GM20000 (cell line): Measurements from ENCODE around the gene NR2F1-AS1.

ENCODE experiments used
- DNase-seq: peaks from one replicate; pipeline ENCODE4 v3.0.0; 2012; ENCODE audit warnings: low spot score
- CTCF ChIP-seq: IDR thresholded peaks from 2 replicates; pipeline ENCODE4 v1.5.1; 2012; ENCODE audit warnings: mild to moderate bottlenecking, control low read depth; ENCODE audit errors: extremely low read depth, missing control alignments

The NR2F1-AS1 gene

GRCh38 chr5:93427316-93427715, 153.7 kb downstream of the NR2F1-AS1 start:
- no peak for DNase-seq
- TF ChIP-seq CTCF, result no peak

GRCh38 chr5:93425096-93425495, 155.9 kb downstream of the NR2F1-AS1 start:
- no peak for TF ChIP-seq CTCF

GRCh38 chr5:93423300-93423699, 157.7 kb downstream of the NR2F1-AS1 start:
- TF ChIP-seq CTCF, result no peak

More at GRCh38 chr5:93425096-93425495, 155.9 kb downstream of the NR2F1-AS1 start:
- DNase-seq, result no peak

GRCh38 chr5:93422652-93423280, 158.3 kb downstream of the NR2F1-AS1 start:
- no peak for TF ChIP-seq CTCF
- no peak for DNase-seq

More at GRCh38 chr5:93423300-93423699, 157.7 kb downstream of the NR2F1-AS1 start:
- no peak for DNase-seq

- no peak for DNase-seq
- TF ChIP-seq CTCF, result no peak
These were observed 159.0 kb downstream of the NR2F1-AS1 start for GRCh38 chr5:93421987-93422401.

GRCh38 chr5:93421468-93421867, 159.6 kb downstream of the NR2F1-AS1 start:
- no peak for TF ChIP-seq CTCF
- no peak for DNase-seq

- no peak for TF ChIP-seq CTCF
- DNase-seq, result no peak
These were observed 163.5 kb downstream of the NR2F1-AS1 start for GRCh38 chr5:93417490-93417889.
